CD4-positive, alpha-beta T cell treated with Interleukin-1 beta for 1 hour (primary cell): Measurements from ENCODE around the gene EYS.

Source experiments
- DNase-seq, 2 donors: peaks; one replicate each; pipeline ENCODE4 v3.0.0-alpha.2; 2020 to 2022

Gene EYS

DNA sequence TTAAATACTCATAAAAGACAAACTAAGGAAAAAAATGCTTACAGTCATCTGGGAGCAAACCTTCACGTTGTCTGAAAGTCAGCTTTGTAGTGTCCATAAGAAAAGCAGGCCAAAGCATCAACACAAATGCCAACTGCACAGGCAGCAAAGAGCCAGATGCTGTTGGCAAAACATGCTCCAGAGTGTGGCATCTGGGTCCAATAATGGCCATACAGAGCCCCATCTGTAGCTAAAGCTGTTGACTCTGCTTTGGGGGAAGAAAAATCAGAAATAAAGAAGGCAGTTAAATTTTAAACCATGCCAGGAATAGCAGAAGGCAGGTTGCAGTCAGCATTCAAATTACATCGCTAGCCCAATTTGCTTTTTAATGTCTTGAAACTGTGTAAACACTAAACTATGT lies 776.3 kb downstream of the EYS start:
- DNase-seq, result no peak

DNA sequence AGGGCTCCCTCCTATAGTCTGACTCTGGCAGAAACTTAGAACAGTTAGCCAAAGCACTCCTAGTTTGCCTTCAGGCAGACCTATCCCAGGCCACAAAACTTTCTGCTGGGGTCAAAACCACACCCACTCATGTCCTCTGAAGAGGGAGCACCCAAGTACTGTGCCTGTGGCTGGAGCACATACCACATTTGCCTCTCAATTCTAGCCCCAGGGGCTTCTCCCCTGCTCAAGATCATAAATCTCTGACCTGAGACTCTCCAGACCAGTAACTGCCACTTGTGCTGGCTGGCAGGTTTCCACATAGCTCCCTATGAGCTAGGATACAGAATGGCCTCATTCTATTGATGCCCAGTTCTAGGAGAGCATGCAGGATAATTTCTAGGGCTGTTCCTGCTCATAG lies 781.0 kb downstream of the EYS start:
- no peak for DNase-seq

DNA sequence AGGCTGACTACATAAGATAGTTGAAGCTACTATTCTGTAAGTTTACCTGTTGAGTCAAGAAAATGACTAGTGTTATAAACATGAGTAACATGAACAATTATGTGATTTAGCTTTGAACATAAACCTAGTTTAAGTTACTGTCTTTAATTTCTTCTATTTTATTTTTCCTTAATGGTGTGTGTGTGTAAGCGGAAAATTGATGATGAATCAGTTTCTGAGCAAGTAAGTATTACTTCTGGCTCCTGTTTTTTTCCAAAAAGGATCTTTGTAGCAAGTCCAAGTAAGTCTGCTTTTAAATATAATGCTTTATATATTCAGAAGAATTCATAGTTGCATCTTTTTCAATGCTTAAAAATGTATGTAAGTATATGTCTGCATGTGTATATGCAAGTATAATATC lies 786.8 kb downstream of the EYS start:
- no peak for DNase-seq

DNA sequence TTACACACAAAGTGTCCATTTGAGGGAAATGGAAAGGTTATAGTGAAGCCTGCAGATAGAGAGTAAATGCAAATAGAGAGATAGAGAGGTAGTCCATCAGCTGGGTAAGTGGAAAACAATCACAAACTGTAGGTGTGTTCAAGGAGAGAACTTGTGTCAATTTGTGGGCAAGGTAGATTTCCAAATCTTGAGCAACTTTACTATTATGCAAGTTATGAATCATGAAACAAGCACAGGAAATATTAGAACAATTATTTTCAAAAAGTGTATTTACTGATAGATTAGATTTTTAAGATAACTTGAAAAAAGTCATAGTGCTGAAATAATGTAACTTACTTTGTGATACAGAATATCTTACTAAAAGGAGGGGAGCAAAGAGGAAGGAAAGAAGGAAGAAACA lies 792.9 kb downstream of the EYS start:
- no peak for DNase-seq

DNA sequence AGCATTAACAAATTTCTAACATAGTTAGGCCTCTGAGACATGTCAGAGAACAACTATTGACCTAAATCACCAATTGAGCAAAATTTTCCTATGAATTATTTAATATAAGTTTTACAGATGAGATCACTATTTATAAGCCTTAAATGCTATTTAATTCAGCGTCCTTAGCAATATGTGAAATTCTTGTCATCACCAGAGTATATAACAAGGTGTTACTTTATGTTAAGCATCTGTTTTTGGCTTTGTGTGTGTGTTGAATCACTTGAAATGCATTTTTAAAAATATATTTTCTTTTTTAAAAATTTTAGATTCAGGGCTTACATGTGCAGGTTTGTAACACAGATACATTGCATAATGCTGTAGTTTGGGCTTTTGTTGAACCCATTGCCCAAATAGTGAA lies 794.1 kb downstream of the EYS start:
- DNase-seq, result no peak

DNA sequence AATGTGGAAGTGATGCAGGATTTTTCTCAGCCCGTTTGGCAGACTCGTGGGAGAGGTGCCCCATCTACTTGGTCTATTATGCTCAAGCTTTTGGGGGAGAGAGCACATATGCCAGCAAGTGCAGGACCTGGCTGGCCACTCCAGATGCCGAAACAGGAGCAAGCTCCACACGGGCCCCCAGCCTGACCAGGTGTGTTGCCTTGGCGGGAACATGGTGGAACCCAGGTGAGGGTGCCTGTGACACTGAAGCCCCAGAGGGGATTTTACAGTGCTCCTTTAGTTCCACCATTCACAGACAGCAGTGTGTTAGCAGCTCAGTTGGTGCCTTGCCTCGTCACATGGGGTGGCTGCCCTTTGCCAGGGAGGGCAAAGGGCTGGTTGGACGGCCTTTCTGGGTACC lies 798.9 kb downstream of the EYS start:
- DNase-seq, result no peak

DNA sequence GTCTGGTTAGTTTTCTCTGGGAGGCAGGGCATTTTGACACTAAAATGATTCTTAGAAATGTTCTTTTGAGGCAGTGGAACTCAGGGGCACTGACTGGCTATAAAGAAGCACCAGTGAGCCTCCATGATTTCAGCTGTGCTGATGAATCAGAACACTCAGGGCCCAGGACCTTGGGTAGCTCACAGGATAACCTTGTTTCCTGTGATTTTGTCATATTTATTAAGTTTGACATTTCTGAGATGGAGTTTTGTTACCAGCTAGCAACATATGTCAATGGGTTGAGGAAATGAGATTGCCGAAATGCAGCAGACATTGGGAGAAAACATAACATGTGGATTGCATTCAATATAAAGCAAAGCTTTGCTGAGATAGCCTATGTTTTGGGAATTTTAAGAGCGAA lies 802.4 kb downstream of the EYS start:
- no peak for DNase-seq

DNA sequence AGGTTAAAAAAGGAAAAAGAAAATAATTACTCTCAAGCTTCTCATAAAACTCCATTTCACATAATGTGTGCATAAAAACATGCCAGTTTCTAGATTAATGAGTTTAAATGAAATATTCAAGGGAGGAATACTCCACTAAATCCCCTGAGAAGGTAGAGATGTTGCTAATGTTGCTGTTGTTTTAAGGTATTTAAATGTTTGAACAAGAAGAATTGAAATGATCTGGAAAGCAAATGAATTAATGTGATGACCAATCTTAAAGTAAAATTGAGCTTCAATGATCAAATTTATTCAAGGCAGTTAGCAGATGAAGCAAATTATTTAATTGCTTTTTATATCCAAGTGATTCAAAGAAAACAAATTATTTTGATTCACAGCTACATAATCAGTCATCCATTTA lies 804.4 kb downstream of the EYS start:
- no peak for DNase-seq

DNA sequence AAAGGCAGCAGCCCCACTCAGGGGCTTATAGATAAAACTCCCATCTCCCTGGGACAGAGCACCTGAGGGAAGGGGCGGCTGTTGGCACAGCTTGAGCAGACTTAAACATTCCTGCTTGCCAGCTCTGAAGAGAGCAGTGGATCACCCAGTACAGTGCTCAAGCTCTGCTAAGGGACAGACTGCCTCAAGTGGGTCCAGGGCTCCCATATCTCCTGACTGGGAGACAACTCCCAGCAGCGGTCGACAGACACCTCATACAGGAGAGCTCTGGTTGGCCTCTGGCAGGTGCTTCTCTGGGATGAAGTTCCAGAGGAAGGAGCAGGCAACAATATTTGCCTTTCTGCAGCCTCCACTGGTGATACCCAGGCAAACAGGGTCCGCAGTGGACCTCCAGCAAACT lies 810.1 kb downstream of the EYS start:
- no peak for DNase-seq

DNA sequence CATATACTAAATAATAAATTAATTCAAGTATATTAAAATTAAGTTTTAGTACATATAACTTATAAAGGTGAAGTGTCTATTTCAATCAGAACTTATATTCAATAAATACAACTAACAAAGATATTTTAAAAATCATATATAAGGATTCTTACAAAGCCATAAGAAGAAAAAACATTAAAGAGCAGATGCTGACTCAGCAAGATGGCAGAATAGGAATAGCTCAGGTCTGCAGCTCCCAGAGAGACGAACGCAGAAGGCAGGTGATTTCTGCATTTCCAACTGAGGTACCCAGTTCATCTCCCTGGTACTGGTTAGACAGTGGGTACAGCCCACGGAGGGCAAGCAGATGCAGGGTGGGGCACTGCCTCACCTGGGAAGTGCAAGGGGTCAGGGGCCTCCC lies 811.1 kb downstream of the EYS start:
- DNase-seq, result no peak

DNA sequence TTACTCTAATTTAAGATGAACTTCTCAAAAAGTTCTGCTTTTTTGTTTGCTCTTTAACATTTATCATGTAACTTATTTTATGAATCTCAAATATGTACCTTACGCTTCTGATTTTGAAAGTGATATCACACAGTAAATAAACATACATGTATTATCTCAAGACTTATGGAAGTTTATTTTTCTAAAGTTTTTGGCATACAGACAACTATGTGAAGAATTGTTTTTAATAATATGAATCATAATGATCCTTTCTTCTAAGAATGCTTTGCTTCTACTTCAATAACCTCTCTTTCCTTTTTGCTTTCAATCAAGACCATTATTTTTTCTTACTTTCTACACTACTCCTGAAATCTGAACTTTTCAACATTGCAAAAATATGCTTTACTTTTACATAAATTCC lies 816.4 kb downstream of the EYS start:
- no peak for DNase-seq

DNA sequence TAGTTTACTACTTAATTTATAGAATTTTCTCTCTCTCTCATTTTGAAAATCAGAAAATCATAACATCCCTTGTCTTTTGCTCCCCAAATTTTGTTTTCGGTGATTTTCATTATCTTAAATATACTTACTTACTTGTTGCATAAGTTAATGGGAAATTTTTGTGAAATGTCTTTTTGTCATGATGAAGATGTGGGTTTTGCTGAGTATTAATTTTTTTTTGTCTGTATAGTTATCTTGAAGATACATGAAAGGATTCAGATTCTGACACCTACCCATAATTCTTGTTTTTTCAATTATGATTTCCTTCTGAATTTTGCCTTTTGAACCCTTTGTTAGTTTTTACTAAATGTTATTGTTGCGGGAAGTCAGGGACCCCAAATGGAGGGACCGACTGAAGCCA lies 817.9 kb downstream of the EYS start:
- no peak for DNase-seq

DNA sequence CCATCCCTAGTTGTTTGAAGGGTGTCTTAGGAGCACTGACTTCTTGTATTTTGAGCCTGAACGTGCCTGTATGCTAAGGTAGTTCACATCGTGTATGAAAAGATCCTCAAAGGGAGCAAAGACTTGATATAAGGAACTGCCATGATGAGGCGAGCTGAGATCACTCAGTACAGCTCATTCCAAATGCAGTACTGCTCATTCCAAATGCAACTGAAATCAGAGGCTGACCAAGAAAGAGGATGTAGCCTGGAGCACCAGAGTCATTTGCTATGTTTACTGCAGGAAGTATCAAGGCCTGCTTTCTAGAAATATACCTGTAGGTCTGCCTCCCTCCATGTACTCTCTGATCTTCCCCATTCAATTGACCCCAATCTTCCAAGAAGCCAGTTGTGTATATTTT lies 832.2 kb downstream of the EYS start:
- no peak for DNase-seq

DNA sequence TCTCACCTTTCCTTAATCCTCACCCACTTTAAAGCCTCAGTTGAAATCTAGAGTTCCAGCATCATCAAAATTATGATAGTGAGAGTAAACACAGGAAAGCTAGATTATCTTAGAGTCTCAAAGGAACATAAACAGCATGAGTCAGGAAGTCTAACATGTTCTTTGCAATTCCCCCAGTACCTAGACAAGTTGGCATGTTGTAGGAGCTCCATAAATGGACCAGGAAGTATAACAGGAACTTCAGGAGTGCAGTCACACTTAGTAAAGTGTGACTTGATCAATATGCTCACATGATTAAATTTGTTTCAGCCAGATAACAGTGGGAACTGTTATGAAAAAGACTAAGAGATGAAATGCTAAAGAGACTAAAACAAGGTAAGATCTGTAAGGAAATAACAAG lies 834.4 kb downstream of the EYS start:
- no peak for DNase-seq

DNA sequence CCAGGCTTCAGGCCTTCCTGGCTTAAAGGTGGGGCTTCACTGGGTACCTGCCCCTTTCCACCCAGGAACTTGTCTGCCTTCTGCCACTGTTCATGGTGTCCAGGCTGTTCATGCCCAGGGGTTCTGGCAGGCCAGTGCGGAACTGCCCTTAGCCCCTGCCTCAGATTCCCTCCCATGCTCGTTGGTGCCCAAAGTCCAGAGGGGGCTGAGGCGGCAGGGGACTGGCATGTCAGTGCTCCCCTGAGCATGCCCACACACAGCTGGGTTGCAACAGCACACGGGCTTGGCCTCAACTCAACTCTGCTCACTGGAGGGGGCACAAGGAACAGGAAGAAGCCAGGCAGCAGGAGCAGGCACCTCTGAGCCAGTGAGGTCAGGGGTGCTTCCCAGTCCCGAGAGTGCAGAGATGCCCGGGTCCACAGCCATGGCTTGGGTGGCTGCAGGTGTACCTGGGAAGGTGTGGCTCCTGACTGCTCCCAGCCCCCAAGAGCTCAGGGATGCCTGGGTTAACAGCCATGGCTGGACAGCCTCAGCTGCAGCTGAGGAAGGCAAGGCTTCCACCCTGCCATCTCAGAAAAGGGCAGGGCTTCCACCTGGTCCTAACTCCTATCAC lies 845.9 kb downstream of the EYS start:
- no peak for DNase-seq

DNA sequence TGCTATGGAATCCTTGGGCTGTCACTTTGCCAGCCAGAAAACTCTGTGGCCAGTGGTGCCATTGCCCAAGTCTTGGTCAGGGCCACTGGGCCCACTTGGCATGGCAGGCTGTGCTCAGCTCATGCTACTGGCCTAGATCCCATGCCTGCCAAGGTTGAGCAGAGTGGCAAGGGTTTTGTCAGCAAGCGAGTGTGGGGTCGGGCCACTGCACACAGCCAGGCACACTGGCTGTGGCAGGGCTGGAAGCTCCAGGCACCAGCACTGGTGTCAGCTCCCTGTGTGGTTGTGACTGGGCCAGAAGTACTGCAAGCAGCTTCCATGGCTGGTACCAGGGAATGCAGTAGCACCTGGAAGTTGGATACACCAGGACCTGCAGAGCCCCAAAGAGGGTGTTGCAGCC lies 846.8 kb downstream of the EYS start:
- no peak for DNase-seq

DNA sequence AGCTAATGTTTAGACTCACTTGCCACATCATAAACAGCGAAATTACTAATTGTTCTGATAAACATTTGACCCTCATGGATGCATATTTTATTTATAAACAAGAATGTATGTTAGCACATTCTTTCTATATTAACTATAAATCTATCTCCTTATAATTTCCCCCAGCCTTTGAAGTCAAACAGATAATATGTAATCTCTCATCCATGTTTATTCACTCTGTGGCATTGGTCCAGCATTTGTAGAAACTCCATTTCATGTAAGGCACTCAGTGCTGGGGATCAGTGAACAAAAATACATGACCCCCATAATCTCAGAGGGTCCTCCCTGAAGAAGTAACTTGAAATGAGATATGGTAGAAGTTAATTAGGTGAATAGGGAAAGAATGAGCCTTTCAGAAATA lies 856.9 kb downstream of the EYS start:
- DNase-seq, result no peak

DNA sequence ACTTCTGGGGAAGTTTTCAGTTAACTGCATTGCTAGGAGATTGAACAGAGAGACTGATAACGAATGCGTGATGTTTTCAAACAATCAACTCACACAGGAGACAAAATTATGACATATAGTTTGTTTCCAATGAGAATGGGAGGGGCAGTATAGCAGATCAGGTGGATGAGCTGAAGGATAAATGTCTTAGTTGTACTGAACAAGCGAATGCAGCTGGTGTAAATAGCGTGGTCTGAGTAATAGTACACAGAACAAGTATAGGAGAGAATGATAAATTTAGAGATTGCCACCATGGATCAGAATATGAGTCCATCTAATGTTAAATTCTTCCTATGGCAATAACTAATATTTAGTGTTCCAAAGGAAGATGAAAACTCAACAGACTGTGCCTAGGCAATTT lies 858.6 kb downstream of the EYS start:
- no peak for DNase-seq

DNA sequence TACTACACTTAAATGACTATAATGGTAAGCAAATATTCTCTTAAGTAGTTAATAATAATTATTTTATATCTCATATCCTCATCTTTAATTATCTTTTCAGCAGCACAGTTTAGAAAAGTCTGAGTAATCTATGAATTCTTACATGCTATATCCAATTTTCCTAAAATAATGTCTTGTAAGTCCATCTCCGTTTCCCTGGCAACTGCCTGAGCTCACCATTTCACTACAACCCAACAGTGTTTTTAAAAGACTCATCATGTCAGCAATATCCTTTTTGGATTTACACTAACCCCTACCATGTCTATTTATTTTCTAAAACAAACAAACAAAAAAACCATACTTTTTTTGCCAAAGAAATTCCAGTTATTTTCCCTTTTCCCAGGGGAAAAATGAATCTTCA lies 859.6 kb downstream of the EYS start:
- no peak for DNase-seq

DNA sequence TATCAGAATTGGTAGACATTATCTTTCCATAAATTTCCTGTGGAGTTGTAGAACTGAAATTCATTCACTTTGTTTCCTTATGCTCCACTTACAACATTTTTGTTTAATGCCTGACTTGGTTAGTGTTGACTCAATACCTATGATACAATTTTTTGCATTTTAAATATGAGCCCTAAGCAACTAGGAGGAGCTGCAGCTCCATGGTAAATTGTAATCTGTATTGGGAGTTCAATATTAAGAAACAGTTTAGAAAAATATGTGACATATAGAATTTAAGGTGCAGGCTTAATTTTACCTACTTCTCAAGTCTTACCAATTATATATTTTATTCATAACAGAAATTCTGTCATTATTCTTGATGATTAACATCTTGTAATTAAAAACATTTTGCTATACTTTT lies 868.3 kb downstream of the EYS start:
- no peak for DNase-seq

DNA sequence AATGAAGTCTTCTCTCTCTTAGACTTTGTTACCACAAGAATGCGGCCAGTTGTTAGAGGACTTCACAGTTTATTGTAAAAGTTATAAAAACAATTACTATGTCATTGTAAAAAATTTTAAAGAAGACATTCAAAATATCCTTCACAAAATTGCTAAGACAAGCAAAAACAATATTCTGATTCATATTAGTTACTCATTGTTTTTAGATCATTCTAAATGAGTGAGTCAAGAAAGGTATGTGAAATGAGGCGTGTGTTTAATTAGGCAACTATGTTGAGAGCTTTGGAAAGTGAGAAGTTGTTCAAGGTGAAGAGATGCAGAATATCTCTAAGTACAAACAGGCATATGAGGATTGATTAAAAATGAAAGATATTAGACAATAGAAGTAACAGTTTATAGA lies 875.3 kb downstream of the EYS start:
- DNase-seq, result no peak

DNA sequence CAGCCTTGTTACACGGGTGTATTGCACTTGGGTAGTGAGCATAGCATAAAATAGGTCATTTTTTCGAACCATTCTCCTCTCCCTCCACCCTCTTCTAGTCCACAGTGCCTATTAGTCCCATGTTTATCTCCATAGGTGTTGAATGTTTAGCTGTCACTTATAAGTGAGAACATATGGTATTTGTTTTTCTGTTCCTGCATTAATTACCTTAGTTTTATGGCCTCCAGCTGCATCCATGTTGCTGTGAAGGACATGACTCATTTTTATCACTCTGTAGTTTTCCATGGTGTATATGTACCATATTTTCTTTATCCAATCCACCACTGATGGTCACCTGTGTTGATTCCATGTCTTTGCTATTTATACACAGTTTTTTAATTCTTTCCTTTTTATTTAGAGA lies 889.5 kb downstream of the EYS start:
- no peak for DNase-seq

DNA sequence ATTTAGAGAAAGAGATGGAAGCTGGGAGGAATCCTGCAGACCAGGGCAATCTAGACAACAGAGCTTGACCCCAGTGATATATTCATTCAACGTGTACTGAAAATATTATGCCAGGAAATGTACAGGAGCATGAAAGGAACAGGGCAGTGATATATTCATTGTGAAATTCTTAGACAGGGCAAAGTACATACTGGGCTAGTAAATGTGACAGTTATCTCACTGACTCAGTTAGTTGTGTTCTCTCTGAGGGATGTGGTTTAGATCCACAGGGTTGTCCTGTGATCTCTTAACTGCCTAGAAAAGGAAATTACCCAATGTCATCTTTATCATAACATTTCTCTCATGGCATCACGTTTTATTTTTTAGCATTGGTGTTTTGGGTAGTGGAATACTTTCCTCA lies 891.3 kb downstream of the EYS start:
- DNase-seq, result no peak

DNA sequence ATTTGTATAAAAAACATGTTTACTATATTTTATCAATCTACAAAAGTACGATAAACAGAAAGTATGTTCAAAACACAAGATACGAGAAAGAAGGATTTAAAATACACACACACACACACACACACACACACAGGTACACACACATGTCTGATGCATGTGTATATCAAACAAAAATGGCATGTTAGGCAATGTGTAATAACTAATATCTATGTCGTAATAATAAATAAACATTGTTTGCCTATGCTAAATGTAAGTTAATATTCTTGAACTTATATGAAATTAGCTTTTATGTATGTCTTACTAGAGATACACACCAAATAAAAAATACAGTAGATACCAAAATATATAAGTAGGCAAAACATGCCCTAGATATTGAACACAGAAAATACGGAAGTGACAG lies 894.9 kb downstream of the EYS start:
- no peak for DNase-seq

DNA sequence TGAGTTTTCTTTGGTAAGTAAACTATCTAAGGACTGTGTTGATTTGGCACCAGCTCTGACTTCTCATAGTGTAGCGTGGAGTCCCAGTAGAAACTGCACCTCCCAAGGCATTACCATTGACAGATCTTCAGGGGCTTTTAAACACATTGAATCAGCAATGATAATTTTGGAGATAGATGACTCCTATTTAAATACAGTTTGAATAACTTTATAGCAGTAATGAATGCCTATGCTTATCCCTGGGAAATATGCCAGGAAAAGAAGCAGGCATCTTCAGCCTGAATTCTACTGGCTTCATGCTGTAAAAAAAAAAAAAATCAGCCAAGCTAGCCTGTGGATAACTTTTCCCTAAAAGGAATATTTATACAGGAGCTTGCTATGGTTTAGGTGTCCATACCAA lies 895.9 kb downstream of the EYS start:
- DNase-seq, result no peak

DNA sequence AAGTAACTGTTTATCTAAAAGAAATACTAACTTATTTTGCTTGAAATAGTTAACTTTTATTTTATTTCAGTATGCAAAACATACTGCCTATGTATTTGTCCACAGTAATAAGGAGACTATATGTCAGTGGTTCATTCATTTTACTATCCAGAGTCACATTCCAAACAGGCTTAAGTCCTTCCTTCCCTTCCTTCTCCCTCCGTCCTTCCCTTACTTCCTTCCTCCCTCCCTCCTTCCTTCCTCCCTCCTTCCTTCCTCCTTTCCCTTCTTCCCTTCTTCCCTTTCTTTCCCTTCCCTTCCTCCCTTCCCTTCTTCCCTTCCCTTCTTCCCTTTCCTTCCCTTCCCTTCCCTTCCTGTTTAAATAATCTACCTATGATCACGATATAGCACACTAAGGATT lies 899.2 kb downstream of the EYS start:
- DNase-seq, result no peak
